HCT116 (cell line): Measurements from ENCODE around the gene SBF1.

Experiments used
- CEBPB ChIP-seq: IDR thresholded peaks from 2 replicates; pipeline ENCODE4 v1.6.1; 2012; ENCODE audit warnings: low read depth
- CTCF ChIP-seq, 3 experiments: fragments of 200-600 bp in 1 of 3; sonication (generic) in 1 of 3; IDR thresholded peaks in 2 of 3; conservative IDR thresholded peaks in 1 of 3; 2 replicates each; pipeline ENCODE4 v1.5.1; 2012 to 2017; ENCODE audit warnings: low read depth in 2 of 3, low read length in 2 of 3, antibody characterized with exemption in 1 of 3, borderline replicate concordance in 1 of 3, control low read depth in 1 of 3, mild to moderate bottlenecking in 1 of 3, mixed read lengths in 1 of 3, mixed run types in 1 of 3, moderate library complexity in 1 of 3; ENCODE audit not compliant: insufficient read depth in 1 of 3
- EGR1 ChIP-seq: IDR thresholded peaks from 2 replicates; pipeline ENCODE4 v1.6.1; 2012; ENCODE audit warnings: low read depth
- EZH2 ChIP-seq: fragments of 200-600 bp; sonication (generic); IDR thresholded peaks from 2 replicates; pipeline ENCODE4 v1.6.1; 2017; ENCODE audit warnings: antibody characterized with exemption, mixed run types
- EZH2phosphoT487 ChIP-seq: fragments of 200-600 bp; IDR thresholded peaks from 2 replicates; pipeline ENCODE4 v1.6.1; 2018; ENCODE audit warnings: antibody characterized with exemption, borderline replicate concordance
- JUND ChIP-seq: IDR thresholded peaks from 2 replicates; pipeline ENCODE4 v1.6.1; 2012
- POLR2A ChIP-seq: IDR thresholded peaks from 2 replicates; pipeline ENCODE4 v1.7.0; 2011; ENCODE audit warnings: borderline replicate concordance; ENCODE audit not compliant: insufficient read depth, insufficient read length; ENCODE audit errors: extremely low read depth
- POLR2AphosphoS5 ChIP-seq: IDR thresholded peaks from 2 replicates; pipeline ENCODE4 v1.6.1; 2011; ENCODE audit warnings: mild to moderate bottlenecking, low read depth, low read length, moderate library complexity
- RAD21 ChIP-seq: IDR thresholded peaks from 2 replicates; pipeline ENCODE4 v1.6.1; 2012; ENCODE audit warnings: low read depth, mild to moderate bottlenecking
- REST ChIP-seq: IDR thresholded peaks from 2 replicates; pipeline ENCODE4 v1.6.1; 2012; ENCODE audit warnings: low read depth
- SP1 ChIP-seq: IDR thresholded peaks from 2 replicates; pipeline ENCODE4 v1.6.1; 2012; ENCODE audit warnings: low read depth
- TCF7L2 ChIP-seq: IDR thresholded peaks from 2 replicates; pipeline ENCODE4 v1.7.0; 2011; ENCODE audit warnings: borderline replicate concordance, inconsistent platforms; ENCODE audit not compliant: insufficient read depth, insufficient read length; ENCODE audit errors: extremely low read depth
- ZNF274 ChIP-seq: fragments of 200-500 bp; sonication (Bioruptor generic); IDR thresholded peaks from 2 replicates; pipeline ENCODE4 v1.6.1; 2014; ENCODE audit warnings: mild to moderate bottlenecking, low read depth, low read length, inconsistent platforms
- TF ChIP-seq, protein P1 (sequence below): IDR thresholded peaks from 2 replicates; pipeline ENCODE4 v1.6.1; 2012

GRCh38 chr22:50523806-50524675 is 49.2 kb upstream of the SBF1 start:
- TF ChIP-seq POLR2AphosphoS5 (0 out of 2 replicates have a peak, but pooled peaks have one; percentile 38), ZNF274 (no peak), CTCF (IDR thresholded peaks at IDR 0.05 in 2 of 3, conservative IDR thresholded peaks at IDR 0.05 in 1 of 3; ENCODE audit: borderline replicate concordance in 1 of 3, insufficient read depth in 1 of 3, low read depth in 2 of 3, low read length in 2 of 3) (no peak), TCF7L2 (no peak), REST (no peak), POLR2A (no peak), RAD21 (no peak), CEBPB (no peak), EZH2 (no peak), EZH2phosphoT487 (no peak), JUND (no peak), SP1 (no peak), EGR1 (no peak)
- TF ChIP-seq, protein P1, sequence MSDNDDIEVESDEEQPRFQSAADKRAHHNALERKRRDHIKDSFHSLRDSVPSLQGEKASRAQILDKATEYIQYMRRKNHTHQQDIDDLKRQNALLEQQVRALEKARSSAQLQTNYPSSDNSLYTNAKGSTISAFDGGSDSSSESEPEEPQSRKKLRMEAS, result no peak
